Superior temporal gyrus (tissue), 1 donor: ENCODE measurements around the gene ANKS3.
"Not testable (repeated sequence)": the region's sequence is repeated elsewhere in the genome, so short reads cannot be mapped to it uniquely, and the experiment has no call there.

Experiments used
- DNase-seq: peaks from one replicate; pipeline ENCODE4 v3.0.0-alpha.2; 2016; ENCODE audit errors: extremely low spot score

ANKS3 gene

DNA sequence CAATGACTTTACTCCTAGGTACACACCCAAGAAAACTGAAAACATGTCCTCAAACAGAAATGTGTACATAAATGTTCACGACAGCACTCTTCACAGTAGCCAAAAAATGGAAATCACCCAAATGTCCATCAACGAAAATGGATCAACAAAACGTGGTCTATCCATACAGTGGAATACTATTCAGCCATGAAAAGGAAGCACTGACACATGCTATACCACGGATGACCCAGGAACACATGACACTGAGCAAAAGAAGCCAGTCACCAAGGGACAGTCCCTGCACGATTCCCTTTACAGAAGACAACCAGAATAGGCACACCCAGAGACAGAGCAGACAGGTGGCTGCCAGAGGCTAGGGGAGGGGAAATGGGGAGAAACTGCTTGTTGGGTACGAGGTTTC is 21.6 kb upstream of the ANKS3 start:
- no peak for DNase-seq

DNA sequence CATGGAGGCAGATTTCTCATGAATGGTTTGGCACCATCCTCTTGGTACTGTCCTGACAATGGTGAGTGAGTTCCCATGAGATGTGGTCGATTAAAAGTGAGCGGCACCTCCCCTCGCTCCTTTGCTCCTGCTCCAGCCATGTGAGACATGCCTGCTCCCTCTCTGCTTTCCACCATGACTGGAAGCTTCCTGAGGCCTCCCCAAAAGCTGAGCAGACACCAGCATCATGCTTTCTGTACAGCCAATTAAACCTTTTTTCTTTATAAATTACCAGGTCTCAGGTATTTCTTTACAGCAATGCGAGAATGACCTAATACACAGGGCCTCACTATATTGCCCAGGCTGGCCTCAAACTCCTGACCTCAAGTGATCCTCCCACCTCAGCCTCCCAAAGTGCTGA is 20.8 kb upstream of the ANKS3 start:
- DNase-seq: no peak

DNA sequence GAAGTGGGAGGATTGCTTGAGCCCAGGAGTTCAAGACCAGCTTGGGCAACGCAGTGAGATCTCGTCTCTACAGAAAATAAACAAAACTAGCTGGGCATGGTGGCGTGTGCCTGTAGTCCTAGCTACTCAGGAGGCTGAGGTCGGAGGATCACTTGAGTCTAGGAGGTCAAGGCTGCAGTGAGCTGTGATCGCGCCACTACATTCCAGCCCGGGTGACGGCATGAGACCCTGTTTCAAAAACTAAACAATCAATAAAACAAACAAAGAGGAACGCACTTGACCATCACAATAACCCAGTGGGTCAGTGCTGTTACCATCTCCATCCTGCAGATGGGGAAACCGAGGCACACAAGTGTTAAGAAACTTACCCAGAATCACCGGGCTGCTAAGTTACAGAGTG is 19.2 kb upstream of the ANKS3 start:
- DNase-seq: no peak

DNA sequence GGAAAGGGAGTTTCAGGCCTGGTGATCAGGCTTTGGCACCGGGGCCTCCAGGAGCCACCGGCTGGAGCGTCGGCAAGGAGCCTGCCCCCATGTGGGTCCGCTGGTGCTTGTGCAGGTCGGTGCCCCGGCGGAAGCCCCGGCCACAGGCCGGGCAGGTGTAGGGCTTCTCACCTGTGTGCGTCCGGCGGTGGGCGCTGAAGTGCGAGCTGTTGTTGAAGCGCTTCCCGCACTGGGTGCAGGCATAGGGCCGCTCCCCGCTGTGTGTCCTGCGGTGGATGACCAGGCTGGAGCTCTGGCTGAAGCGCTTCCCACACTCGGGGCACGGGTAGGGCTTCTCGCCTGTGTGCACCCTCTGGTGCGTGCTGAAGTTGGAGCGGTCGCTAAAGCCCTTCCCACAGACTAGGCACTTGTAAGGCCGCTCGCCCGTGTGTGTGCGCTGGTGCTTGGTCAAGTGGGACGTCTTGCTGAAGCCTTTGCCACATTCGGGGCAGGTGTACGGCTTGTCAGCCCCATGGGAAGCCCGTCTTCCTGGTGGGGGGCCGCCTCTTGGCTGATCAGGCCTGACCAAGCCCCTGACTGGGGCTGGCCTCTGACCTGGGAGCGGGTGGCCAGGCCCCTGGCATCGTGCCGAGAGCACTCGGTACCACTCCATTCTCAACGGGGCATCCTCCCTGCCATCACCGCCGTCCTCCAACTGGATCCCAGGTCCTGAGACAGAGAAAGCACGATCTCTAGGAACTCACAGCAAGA is 18.5 kb upstream of the ANKS3 start:
- no peak for DNase-seq

DNA sequence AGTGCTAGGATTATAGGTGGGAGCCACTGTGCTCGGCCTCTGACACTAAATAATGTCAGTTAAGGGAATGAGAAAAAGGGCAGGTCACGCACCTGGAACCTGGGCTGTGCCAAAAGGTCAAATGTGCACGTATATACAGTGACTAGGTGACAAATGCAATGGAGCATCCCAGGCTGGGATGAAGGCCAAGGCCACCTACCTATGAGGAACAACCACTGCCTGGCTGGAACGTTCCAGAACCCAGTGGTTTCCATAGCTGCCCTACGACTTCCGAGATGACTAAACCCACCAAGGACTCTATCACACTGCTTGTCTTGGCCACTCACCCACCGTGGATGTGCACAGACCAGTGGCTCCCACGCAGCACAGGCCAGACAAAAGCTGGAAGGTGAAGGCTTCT is 16.8 kb upstream of the ANKS3 start:
- no peak for DNase-seq

DNA sequence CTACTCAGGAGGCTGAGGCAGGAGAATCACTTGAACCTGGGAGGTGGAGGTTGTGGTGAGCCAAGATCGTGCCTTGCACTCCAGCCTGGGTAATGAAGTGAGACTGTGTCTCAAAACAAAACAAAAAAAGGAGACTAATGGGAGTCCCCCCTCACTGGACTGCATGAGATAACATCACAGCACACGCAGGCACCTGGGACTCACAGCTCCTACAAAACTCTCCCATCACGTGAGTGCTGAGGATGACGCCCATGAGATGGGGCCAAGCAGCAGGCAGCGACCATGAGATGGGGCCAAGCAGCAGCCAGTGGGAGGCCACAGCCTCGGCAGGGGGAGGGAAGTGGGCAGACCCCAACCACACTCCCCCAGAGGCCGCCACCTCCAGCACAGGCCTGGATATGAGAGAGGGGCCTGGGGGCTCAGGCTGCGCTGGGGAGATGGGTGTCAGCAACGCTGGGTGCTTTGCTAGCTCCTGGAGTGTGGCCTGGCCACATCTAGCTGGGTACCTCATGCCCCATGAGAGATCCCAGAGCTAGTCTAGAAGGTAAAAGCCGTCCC is 15.7 kb upstream of the ANKS3 start:
- DNase-seq: no peak

DNA sequence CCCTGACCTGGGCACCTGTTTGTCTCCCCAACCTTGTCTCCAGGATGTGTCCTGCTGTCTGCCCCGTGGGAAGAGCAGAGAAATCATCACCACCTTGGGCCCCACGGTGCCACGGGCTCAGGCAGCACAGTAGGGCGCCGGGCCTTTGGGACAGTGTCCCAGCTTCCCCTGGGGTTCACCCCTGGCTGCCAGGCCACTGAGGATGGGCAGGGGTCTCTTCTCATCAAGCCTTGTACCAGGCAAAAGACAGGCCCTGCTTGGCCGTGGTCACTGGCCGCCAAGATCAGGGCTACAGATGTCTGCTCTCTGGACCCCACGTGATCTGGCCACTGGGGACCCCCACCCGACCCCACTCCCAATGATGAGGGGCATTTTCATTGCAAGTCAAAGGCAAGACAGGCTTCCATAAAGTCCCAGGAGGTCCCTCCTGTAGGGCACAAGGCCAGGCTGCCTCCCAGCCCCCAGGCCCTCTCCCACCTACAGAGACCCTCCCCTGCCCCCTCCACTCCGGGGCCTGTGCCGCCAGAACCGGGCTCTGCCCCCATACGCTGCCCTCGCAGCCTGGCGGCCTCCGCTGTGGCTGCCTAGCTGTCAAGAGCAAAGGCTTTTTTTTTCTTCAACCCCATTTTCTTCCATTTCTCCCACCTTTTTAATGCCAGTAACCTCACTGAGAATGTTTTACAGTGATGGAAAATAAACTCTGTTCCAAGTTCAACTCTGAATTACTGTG is 14.8 kb upstream of the ANKS3 start:
- no peak for DNase-seq

DNA sequence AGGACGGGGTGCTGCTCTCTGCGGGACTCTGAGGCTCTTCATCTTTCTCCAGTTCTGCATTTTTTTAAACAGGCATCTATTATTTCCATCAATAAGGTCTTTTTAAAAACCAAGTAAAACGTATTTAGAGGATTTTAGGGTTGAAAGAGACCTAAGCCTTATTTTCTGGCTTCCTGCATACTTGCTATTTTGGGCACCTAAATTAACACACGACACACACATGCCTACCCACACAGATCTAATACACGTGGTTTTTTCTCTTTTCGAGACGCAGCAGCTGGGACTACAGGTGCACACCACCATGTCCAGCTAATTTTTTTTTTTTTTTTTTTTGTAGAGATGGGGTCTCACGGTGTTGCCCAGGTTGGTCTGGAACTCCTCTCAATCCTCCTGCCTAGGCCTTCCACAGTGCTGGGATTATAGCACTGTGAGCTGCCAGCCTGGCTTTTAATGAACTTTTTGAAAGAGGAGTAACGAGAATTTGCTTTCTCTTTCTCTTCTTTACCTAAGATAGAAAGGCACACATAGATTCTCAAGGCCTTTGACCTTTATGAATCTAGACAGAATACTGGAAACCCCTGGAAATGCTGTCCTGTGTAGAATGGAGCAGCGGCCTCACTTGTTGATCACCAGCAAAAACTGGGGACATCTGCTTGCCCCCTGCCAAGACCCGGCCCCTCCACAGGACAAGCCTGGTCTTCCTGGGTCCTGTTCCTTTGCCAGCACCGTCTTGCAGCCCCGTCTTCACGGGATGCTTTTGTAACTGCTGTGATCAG is 14.0 kb upstream of the ANKS3 start:
- DNase-seq: no peak

DNA sequence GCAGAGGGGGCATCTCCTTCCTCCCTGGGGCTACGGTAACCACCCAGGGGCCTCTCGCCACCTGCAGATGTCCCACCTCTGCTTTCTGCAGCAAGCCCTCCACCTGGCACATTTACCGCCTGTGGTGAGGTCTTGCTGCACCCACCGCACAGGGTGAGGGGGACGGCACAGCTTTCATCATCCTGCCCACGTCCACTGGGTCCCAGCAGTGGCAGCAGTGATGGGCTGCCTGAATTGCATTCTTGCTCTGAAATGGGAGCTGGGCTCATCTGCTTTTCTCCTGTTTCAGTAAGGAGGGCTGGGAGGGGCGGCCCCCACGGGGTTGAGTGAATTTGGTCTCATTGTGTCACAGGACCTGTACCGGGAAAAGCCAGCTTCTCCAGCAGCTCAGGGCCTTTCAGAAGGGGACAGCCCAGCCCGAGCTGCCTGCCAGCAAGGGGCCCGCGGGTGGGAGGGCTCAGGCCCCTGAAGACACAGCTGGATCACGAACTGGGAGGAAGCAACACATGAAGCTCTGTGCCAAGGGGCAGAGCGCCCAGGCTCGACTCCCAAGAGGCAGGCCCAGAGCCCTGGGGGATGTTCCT is 13.0 kb upstream of the ANKS3 start:
- no peak for DNase-seq

DNA sequence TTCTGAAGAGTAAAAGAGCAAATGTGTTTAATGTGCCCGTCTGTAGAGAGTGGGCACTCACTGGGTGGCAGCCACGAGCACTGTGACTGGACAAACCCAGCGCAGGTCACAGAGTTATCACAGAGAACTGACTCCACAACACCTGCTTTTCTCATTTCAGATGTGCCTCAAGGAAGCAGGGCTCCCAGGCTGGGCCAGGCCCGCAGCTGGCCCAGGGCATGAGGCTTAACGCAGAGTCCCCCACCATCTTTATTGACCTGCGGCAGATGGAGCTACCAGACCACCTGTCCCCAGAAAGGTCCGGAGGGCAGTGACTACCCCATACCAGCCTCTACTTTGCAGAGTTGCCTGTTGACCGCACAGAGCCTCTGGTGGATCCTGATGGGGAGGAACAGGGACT is 12.1 kb upstream of the ANKS3 start:
- no peak for DNase-seq

DNA sequence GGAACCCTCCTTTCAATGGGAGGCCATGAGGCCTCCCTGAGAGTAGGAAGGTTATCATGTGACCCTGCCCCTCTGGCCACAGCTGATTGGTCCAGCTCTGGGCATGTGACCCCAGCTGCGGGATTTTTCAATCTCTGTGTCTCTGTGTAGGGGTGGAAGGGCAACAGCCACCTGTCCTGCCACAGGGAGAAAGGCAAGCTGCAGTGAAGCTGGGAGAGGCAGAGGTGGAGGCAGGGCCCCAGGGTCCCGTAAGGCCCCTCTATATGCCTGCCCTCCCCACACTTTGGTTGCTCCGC is 11.2 kb upstream of the ANKS3 start:
- no peak for DNase-seq

DNA sequence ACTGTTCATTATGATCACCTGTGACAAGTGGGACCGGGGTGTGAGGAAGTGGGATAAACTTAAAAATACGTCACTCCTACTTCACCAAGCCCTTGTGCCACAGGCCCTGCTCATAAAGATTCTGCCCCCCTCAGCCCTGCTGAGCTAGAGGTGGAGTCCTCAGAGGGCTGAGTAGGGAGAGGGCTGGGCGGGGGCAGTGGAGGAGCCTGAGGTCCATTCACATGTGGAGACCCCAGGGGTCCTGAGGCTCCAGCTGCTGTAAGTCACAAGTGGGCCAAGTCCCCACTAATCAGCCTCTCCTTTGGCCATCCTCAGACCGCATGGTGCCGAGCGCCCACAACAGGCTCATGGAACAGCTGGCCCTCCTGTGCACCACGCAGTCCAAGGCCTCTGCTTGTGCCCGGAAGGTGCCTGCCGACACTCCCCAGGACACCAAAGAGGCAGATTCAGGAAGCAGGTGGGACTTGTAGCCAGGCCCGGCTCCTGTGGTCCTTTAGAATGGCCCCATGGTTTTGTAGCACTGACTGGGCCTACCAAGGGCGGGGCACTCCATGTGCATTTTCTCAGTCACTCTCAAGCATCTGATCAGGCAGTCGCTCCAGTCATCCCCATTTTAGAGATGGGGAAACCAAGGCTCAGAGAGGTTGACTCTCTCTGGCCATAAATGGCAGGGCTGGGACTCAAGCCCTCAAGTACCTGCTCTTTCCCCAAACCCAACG is 10.6 kb upstream of the ANKS3 start:
- DNase-seq: no peak

DNA sequence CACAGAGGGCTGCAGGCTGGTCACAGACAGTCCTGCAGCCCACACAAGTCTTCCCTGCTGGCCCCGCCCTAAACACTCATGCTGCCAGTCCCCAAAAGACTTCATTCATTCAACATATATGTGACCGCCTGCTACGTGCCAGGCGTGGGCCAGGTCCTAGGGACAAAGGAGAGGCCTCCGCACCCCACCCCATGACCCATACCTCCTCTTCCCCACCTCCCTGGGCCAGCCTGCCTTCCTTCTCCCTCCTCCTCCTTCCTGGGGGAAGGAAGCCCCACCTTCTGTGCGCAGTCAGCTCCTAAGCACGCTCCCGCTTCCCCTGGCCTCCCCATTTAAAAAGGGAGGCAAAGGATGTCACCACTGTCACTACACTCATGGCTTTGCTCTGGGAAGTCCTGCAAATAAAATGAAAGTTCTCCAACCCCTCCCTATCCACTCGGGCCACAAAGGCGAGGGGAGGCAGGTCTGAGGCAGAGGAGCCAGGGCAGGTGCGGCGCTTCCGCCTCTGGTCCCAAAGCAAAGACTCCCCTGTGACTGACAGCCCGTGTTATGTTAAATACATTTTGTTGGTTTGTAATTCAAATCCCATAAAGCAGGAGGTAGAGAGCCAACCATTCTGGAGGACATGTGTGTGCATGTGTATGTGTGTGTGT is 9.3 kb upstream of the ANKS3 start:
- DNase-seq: no peak

DNA sequence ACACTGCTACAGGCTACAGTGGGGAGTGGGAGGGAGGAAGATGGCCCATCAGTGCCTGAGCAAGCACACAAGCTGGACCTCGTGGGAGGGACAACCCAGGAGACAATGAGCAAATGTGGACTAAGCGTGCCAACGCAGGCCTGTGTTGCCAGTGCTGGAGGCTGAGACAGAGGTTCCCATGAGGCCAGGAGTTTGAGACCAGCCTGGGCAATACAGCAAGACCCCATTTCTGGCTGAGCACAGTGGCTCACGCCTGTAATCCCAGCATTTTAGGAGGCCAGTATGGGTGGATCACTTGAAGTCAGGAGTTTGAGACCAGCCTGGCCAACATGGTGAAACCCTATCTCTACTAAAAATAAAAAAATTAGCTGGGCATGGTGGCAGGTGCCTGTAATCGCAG is 4.3 kb upstream of the ANKS3 start:
- DNase-seq: not testable (repeated sequence)

DNA sequence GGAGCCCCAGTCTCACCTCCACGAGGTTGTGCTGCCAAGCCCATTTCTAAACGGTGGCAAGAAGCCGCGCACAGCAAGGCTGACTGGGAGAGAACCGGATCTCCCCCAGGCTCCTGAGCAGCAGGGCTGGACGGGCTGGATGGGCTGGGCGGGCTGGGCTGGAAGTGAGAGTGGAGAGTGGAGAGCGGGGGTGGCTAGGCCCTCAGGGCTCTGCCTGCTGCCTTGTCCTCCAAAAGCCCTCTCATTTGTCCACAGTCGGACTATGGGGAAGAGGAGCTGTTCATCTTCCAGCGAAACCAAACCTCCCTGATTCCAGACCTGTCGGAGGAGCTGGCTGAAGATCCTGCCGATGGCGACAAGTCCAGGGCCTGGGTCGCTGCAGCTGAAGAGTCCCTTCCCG is 3.5 kb upstream of the ANKS3 start:
- no peak for DNase-seq

DNA sequence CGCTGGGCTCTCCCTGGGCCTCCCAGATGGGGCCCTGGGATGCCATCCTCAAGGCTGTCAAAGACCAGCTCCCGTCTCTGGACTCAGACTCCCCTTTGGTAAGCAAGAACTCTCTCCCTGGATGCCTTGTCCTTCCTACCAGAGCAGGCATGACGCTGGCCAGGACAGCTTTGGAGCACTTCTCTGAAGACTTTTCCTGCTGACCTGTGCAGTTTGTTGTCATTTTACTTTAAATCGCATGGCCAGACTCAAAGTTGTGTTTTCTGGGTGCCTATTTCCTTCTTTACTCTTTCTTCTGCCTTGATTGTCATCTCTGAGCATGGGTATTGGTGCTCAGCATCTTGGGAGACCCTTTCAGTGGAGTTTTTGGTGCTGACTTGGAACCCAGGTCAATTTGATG is 2.5 kb upstream of the ANKS3 start:
- DNase-seq: no peak

DNA sequence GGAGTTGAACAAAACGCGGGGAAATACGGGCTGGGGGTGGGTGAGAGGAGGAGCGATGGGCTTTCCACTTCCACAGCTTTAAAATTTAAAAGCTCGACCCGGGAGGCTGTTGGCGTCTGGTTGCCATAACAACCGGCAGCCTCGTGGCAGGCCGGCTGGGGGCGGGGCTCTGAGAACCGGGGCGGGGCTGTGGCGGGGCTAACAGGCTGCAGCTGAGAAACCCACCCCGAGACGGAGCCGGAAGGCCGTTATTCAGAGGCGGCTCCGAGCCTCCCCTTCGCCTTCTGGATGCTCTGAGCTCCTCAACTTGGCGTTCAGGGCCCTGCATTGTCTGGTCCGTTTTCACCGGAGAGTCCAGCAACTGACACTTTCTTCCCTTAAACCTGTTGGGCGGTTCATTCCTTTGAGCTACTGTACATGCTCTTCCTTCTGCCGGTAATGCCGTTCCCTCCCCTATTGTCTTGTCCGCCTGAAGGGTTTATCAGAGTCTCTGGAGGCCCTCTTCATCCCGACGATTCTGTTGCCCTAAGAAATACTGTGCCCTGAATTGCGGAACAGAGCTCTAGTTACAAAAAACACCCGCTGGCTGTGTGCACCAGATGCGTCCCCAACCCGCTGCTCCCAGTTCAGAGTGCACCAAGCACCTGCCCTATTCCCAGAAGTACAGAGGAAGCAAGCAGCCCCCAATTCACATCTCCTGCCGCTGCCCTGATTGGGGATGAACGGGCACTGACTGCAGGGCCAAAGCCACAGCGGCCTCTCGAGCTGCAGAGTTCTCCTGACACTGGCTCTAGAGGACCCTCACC is 862 bp upstream of the ANKS3 start:
- DNase-seq: peak; percentile 74

DNA sequence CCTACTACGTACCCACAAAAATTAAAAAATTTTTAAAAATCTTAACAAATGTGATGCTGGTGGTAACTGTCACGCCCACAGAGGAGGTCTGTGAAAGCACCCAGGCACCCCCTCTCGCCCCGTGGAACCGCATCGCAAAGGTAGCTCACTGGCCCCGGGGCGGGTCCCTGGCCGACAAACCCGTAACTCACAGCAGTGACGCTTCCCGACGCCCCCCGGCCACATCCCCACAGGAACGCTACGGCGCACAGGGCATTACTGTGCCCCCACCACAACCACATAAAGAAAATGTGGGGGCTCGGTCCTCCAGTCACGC is 366 bp downstream of the ANKS3 start:
- no peak for DNase-seq

DNA sequence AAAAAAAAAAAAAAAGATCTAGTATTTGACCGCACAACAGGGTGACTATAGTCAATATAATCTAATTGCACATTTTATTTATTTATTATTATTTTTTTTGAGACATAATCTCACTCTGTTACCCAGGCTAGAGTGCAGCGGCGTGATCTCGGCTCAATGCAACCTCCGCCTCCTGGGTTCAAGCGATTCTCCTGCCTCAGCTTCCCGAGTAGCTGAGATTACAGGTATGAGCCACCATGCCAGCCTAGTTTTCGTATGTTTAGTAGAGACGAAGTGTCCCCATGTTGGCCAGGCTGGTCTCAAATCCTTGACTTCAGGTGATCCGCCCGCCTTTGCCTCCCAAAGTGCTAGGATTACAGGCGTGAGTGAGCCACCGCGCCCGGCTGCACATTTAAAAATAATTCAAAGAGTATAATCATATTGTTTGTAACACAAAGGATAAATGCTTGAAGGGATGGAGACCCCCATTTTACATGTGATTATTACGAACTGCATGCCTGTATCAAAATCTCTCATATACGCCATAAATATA is 794 bp downstream of the ANKS3 start:
- no peak for DNase-seq

DNA sequence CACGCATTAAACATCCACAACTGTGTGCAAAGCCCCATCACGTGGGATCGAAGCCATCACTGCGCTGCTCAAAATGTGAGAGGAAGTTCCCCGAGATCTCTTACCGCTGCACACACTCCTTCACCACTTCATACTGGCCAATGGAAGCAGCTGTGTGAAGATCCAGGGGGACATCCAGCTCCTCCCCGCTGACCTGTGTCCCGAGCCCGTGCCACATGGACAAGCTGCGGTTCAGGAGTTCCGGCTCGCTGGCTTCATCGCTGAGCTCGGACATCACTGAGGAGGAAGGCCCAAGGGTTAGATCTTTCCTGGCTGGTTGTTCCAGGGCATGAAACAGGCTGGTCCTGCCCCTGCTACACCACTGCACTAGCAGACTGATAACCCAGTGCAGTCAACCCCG is 4.2 kb downstream of the ANKS3 start:
- DNase-seq: no peak
